KMS-11 (cell line): ENCODE results near the gene TAF11L13.
"Not testable (repeated sequence)": the region's sequence is repeated elsewhere in the genome, so short reads cannot be mapped to it uniquely, and the experiment has no call there.

ENCODE experiments used
- H2AFZ ChIP-seq: fragments of 200-600 bp; sonication (generic); 2 replicates; pipeline ENCODE4 v1.6.1; 2016; ENCODE audit warnings: antibody characterized with exemption, mixed run types, low read depth
- H3K27ac ChIP-seq: fragments of 200-600 bp; sonication (generic); 2 replicates; pipeline ENCODE4 v1.6.1; 2016; ENCODE audit warnings: mild to moderate bottlenecking, mixed run types
- H3K27me3 ChIP-seq: fragments of 200-600 bp; sonication (generic); 2 replicates; pipeline ENCODE4 v1.6.1; 2017; ENCODE audit warnings: mild to moderate bottlenecking, low read depth, mixed run types, moderate library complexity; ENCODE audit not compliant: insufficient read depth
- H3K36me3 ChIP-seq: fragments of 200-600 bp; sonication (generic); 2 replicates; pipeline ENCODE4 v1.6.1; 2017; ENCODE audit warnings: mild to moderate bottlenecking, mixed run types; ENCODE audit not compliant: insufficient read depth
- H3K4me1 ChIP-seq: fragments of 200-600 bp; sonication (generic); 2 replicates; pipeline ENCODE4 v1.6.1; 2016; ENCODE audit warnings: mild to moderate bottlenecking, low read depth, mixed run types; ENCODE audit not compliant: poor library complexity, severe bottlenecking
- H3K4me2 ChIP-seq: fragments of 200-600 bp; sonication (generic); 2 replicates; pipeline ENCODE4 v1.7.0; 2016; ENCODE audit warnings: mild to moderate bottlenecking, mixed run types
- H3K4me3 ChIP-seq: fragments of 200-600 bp; sonication (generic); IDR thresholded peaks from 2 replicates; pipeline ENCODE4 v1.6.1; 2017; ENCODE audit warnings: low read depth, low read length, mixed read lengths; ENCODE audit not compliant: insufficient read depth
- H3K79me2 ChIP-seq: fragments of 200-600 bp; sonication (generic); 2 replicates; pipeline ENCODE4 v1.6.1; 2016; ENCODE audit warnings: low read depth, mixed run types; ENCODE audit not compliant: insufficient read depth
- H3K9ac ChIP-seq: fragments of 200-600 bp; sonication (generic); 2 replicates; pipeline ENCODE4 v1.6.1; 2016; ENCODE audit warnings: mild to moderate bottlenecking, mixed run types
- H4K20me1 ChIP-seq: fragments of 200-600 bp; sonication (generic); 2 replicates; pipeline ENCODE4 v1.6.1; 2016; ENCODE audit warnings: mild to moderate bottlenecking, mixed run types; ENCODE audit not compliant: insufficient read depth
- TF ChIP-seq, protein P1 (sequence below): fragments of 200-600 bp; sonication (generic); conservative IDR thresholded peaks from 2 replicates; pipeline ENCODE4 v1.6.1; 2017; ENCODE audit warnings: low read depth, mild to moderate bottlenecking, antibody characterized with exemption, low read length, moderate library complexity, mixed read lengths

Gene TAF11L13

DNA sequence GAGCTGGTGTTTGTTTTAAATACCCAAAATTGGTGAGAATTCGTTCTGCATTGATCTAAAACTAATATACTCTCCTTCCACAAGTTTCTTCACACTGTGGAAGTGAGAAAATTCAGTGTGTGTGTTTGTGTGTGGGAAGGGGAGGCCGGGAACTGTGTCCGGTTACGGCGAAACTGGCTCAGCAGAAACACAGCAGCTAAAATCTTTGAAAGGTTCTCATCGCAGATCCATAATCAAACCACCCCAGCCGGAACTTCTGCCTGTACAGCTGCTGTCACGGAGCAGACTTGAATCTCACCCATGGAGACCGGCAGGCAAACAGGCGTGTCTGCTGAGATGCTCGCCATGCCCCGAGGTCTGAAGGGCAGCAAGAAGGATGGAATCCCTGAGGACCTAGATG is at the start of gene TAF11L13:
Gene TAF11L13, plus strand, starts transcription at position 301 of the 400 bp plus-strand sequence.
- H3K4me1 ChIP-seq: not testable (repeated sequence)

DNA sequence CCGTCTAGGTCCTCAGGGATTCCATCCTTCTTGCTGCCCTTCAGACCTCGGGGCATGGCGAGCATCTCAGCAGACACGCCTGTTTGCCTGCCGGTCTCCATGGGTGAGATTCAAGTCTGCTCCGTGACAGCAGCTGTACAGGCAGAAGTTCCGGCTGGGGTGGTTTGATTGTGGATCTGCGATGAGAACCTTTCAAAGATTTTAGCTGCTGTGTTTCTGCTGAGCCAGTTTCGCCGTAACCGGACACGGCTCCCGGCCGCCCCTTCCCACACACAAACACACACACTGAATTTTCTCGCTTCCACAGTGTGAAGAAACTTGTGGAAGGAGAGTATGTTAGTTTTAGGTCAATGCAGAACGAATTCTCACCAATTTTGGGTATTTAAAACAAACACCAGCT is 46.2 kb upstream of the TAF11L13 start, which contains the start of gene TAF11L7:
Gene TAF11L7, minus strand, starts transcription at position 101 of the 400 bp plus-strand sequence.
- not testable (repeated sequence) for H3K36me3 ChIP-seq, H3K27ac ChIP-seq, H3K9ac ChIP-seq, H2AFZ ChIP-seq, H3K4me2 ChIP-seq, H3K4me1 ChIP-seq, H3K27me3 ChIP-seq, H3K79me2 ChIP-seq, H3K4me3 ChIP-seq, H4K20me1 ChIP-seq

More for the DNA sequence above, at the start of gene TAF11L13:
- H3K27me3 ChIP-seq, H3K79me2 ChIP-seq, H3K4me3 ChIP-seq, H3K27ac ChIP-seq, H4K20me1 ChIP-seq, H3K9ac ChIP-seq, H2AFZ ChIP-seq, H3K4me2 ChIP-seq, H3K36me3 ChIP-seq: not testable (repeated sequence)

DNA sequence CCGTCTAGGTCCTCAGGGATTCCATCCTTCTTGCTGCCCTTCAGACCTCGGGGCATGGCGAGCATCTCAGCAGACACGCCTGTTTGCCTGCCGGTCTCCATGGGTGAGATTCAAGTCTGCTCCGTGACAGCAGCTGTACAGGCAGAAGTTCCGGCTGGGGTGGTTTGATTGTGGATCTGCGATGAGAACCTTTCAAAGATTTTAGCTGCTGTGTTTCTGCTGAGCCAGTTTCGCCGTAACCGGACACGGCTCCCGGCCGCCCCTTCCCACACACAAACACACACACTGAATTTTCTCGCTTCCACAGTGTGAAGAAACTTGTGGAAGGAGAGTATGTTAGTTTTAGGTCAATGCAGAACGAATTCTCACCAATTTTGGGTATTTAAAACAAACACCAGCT is 41.0 kb upstream of the TAF11L13 start, which contains the start of gene TAF11L8:
Gene TAF11L8, minus strand, starts transcription at position 101 of the 400 bp plus-strand sequence.
- not testable (repeated sequence) for H3K4me1 ChIP-seq, H3K4me2 ChIP-seq, H2AFZ ChIP-seq, H3K79me2 ChIP-seq, H3K4me3 ChIP-seq, H3K27ac ChIP-seq, H4K20me1 ChIP-seq, H3K27me3 ChIP-seq, H3K9ac ChIP-seq, H3K36me3 ChIP-seq

DNA sequence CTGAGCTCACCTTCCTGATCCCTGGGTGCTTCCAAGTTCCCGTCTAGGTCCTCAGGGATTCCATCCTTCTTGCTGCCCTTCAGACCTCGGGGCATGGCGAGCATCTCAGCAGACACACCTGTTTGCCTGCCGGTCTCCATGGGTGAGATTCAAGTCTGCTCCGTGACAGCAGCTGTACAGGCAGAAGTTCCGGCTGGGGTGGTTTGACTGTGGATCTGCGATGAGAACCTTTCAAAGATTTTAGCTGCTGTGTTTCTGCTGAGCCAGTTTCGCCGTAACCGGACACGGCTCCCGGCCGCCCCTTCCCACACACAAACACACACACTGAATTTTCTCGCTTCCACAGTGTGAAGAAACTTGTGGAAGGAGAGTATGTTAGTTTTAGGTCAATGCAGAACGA is 37.6 kb upstream of the TAF11L13 start, which contains the start of gene TAF11L9:
Gene TAF11L9, minus strand, starts transcription at position 140 of the 400 bp plus-strand sequence.
- H3K4me2 ChIP-seq, H3K27me3 ChIP-seq, H2AFZ ChIP-seq, H3K27ac ChIP-seq, H4K20me1 ChIP-seq, H3K9ac ChIP-seq, H3K36me3 ChIP-seq, H3K79me2 ChIP-seq, H3K4me3 ChIP-seq, H3K4me1 ChIP-seq: not testable (repeated sequence)

DNA sequence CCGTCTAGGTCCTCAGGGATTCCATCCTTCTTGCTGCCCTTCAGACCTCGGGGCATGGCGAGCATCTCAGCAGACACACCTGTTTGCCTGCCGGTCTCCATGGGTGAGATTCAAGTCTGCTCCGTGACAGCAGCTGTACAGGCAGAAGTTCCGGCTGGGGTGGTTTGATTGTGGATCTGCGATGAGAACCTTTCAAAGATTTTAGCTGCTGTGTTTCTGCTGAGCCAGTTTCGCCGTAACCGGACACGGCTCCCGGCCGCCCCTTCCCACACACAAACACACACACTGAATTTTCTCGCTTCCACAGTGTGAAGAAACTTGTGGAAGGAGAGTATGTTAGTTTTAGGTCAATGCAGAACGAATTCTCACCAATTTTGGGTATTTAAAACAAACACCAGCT is 34.2 kb upstream of the TAF11L13 start, which contains the start of gene TAF11L10:
Gene TAF11L10, minus strand, starts transcription at position 101 of the 400 bp plus-strand sequence.
- not testable (repeated sequence) for H3K4me1 ChIP-seq, H3K27ac ChIP-seq, H3K9ac ChIP-seq, H4K20me1 ChIP-seq, H3K36me3 ChIP-seq, H3K4me3 ChIP-seq, H3K4me2 ChIP-seq, H2AFZ ChIP-seq, H3K79me2 ChIP-seq, H3K27me3 ChIP-seq

DNA sequence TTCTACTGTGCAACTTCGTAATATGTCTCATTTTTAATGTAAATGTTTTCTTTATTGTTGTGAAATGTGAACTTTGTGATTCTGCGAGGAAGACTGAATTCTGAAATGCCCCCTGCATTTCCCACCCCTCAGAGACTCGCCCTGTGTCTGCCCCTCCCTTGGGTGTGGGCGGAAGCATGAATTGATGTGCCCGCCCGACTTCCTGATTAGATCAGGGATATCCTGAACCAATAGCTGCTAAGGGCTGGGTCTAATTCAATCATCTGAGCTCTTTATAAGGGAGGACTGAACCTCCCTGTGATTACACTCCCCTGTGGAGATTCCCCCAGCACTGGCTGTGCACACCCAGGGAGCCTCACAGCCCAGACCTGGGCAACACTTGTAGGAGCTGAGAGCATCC is 28.0 kb upstream of the TAF11L13 start, which contains the start of gene TAF11L11:
Gene TAF11L11, plus strand, starts transcription at position 304 of the 400 bp plus-strand sequence.
- not testable (repeated sequence) for H3K4me2 ChIP-seq, H3K27me3 ChIP-seq, H3K27ac ChIP-seq, H3K4me3 ChIP-seq, H3K79me2 ChIP-seq, H2AFZ ChIP-seq, H3K36me3 ChIP-seq, H4K20me1 ChIP-seq, H3K4me1 ChIP-seq, H3K9ac ChIP-seq

DNA sequence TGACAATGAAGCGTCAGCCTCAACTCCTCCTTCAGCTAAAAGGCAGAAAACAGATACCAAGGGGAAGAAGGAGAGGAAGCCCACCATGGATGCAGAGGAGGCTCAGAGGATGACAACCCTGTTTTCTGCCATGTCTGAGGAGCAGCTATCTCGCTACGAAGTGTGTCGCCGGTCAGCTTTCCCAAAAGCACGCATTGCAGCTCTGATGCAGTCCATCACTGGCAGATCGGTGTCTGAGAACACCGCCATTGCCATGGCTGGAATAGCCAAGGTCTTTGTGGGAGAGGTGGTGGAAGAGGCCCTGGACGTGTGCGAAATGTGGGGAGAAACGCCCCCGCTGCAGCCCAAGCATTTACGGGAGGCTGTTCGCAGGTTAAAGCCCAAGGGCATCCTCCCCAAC is 26.9 kb upstream of the TAF11L13 start:
- Histone ChIP-seq H4K20me1 (no peaks in the 10 kb centered on the region), H3K9ac (no peak overlapping the region)
- TF ChIP-seq, protein P1, sequence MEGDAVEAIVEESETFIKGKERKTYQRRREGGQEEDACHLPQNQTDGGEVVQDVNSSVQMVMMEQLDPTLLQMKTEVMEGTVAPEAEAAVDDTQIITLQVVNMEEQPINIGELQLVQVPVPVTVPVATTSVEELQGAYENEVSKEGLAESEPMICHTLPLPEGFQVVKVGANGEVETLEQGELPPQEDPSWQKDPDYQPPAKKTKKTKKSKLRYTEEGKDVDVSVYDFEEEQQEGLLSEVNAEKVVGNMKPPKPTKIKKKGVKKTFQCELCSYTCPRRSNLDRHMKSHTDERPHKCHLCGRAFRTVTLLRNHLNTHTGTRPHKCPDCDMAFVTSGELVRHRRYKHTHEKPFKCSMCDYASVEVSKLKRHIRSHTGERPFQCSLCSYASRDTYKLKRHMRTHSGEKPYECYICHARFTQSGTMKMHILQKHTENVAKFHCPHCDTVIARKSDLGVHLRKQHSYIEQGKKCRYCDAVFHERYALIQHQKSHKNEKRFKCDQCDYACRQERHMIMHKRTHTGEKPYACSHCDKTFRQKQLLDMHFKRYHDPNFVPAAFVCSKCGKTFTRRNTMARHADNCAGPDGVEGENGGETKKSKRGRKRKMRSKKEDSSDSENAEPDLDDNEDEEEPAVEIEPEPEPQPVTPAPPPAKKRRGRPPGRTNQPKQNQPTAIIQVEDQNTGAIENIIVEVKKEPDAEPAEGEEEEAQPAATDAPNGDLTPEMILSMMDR: no peak

DNA sequence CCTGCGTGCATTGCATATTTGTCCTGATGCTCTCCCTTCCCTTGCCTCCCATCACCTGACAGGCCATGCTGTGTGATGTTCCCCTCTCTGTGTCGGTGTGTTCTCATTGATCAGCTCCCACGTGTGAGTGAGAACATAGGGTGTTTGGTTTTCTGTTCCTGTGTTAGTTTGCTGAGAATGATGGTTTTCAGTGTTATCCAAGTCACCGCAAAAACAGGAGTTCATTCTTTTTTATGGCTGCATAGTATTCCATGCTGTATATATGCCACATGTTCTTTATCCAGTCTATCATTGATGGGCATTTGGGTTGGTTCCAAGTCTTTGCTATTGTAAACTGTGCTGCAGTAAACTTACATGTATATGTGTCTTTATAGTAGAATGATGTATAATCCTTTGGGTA is 24.4 kb upstream of the TAF11L13 start:
- not testable (repeated sequence) for H3K4me1 ChIP-seq, H3K4me3 ChIP-seq, H4K20me1 ChIP-seq, H3K9ac ChIP-seq, H2AFZ ChIP-seq, H3K27ac ChIP-seq, H3K27me3 ChIP-seq, H3K79me2 ChIP-seq, H3K4me2 ChIP-seq, H3K36me3 ChIP-seq

More for the DNA sequence above, 26.9 kb upstream of the TAF11L13 start:
- Histone ChIP-seq H3K4me3 (no peak overlapping the region), H2AFZ (no peak overlapping the region), H3K27ac (no peak overlapping the region), H3K79me2 (no peaks in the 10 kb centered on the region), H3K36me3 (no peaks in the 10 kb centered on the region), H3K27me3 (no peaks in the 10 kb centered on the region), H3K4me1 (no peaks in the 10 kb centered on the region), H3K4me2 (no peak overlapping the region)

DNA sequence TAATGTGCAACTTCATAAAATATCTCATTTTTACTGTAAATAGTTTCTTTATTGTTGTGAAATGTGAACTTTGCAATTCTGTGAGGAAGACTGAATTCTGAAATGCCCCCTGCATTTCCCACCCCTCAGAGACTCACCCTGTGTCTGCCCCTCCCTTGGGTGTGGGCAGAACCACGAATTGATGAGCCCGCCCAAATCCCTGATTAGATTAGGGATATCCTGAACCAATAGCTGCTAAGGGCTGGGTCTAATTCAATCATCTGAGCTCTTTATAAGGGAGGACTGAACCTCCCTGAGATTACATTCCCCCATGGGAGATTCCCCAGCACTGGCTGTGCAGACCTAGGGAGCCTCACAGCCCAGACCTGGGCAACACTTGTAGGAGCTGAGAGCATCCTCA is 21.8 kb upstream of the TAF11L13 start, which contains the start of gene TAF11L12:
Gene TAF11L12, plus strand, starts transcription at position 301 of the 400 bp plus-strand sequence.
- H2AFZ ChIP-seq, H3K27ac ChIP-seq, H3K4me2 ChIP-seq, H3K79me2 ChIP-seq, H3K4me1 ChIP-seq, H4K20me1 ChIP-seq, H3K27me3 ChIP-seq, H3K36me3 ChIP-seq, H3K4me3 ChIP-seq, H3K9ac ChIP-seq: not testable (repeated sequence)
